ENCODE data around the gene PDE9A.

DNA sequence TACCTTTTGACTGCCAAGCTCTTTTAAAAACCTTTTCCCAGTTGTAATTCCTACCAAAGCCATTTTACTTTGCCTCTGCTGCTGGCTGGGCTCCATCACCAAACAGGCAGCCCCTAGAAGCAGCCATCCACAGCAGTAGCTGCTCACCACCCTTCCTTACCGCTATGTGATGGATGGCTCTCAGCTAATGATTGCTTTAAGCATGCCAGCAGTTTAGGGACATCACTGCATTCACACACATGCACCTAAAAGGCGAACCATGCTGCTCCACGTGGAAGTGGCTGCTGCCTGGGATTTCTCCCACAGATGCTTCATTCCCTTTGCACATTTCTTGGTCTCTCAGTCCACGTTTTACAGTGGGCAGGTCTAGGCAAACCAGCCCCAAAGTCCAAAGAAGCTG is 46.3 kb upstream of the PDE9A start:
- TF ChIP-seq POLR2A (IDR thresholded peaks at IDR 0.05; ENCODE audit: low read depth, low read length): no peak
- no peak for TF ChIP-seq POLR2AphosphoS5 (IDR thresholded peaks at IDR 0.05; ENCODE audit: low read depth, low read length)
- TF ChIP-seq TAF1 (IDR thresholded peaks at IDR 0.05; ENCODE audit: borderline replicate concordance, low read depth, low read length): no peak

Measured in GM12892 (cell line).